Karpas-422 (cell line): Measurements from ENCODE around the gene FKBP6. TPM values are rescaled to one million over a fixed set of nuclear protein-coding genes. Genes with fewer than 3 reads are reported as not detected.
"Not testable (repeated sequence)": the region's sequence is repeated elsewhere in the genome, so short reads cannot be mapped to it uniquely, and the experiment has no call there.

Experiments used
- DNase-seq: peaks from one replicate; pipeline ENCODE4 v3.0.0-alpha.2; 2015
- H2AFZ ChIP-seq: fragments of 200-600 bp; sonication (generic); 2 replicates; pipeline ENCODE4 v1.6.1; 2014; ENCODE audit warnings: antibody characterized with exemption, low read length, mixed read lengths
- H3K27ac ChIP-seq: fragments of 200-600 bp; sonication (generic); 2 replicates; pipeline ENCODE4 v1.5.1; 2014; ENCODE audit warnings: mild to moderate bottlenecking, low read length, moderate library complexity
- H3K27me3 ChIP-seq: fragments of 200-600 bp; sonication (generic); 2 replicates; pipeline ENCODE4 v1.6.1; 2014; ENCODE audit warnings: low read length, mixed read lengths
- H3K36me3 ChIP-seq: fragments of 200-600 bp; sonication (generic); 2 replicates; pipeline ENCODE4 v1.6.1; 2014; ENCODE audit warnings: low read length, mixed read lengths; ENCODE audit not compliant: insufficient read depth
- H3K4me1 ChIP-seq: fragments of 200-600 bp; sonication (generic); 2 replicates; pipeline ENCODE4 v1.6.1; 2014; ENCODE audit warnings: mild to moderate bottlenecking, low read length, mixed read lengths
- H3K4me2 ChIP-seq: fragments of 200-600 bp; sonication (generic); 2 replicates; pipeline ENCODE4 v1.6.1; 2014; ENCODE audit warnings: low read length, low read depth, mild to moderate bottlenecking; ENCODE audit not compliant: poor library complexity, severe bottlenecking
- H3K4me3 ChIP-seq: fragments of 200-600 bp; sonication (generic); 2 replicates; pipeline ENCODE4 v1.5.1; 2014; ENCODE audit warnings: mild to moderate bottlenecking, antibody characterized with exemption, low read length, mixed read lengths
- H3K79me2 ChIP-seq: fragments of 200-600 bp; sonication (generic); 2 replicates; pipeline ENCODE4 v1.6.1; 2014; ENCODE audit warnings: mild to moderate bottlenecking, low read length, mixed read lengths
- H3K9ac ChIP-seq: fragments of 200-600 bp; sonication (generic); 2 replicates; pipeline ENCODE4 v1.6.0; 2014; ENCODE audit warnings: low read length
- H3K9me2 ChIP-seq: fragments of 200-600 bp; sonication (generic), shearing (Covaris generic); replicated peaks from 2 replicates; pipeline ENCODE4 v1.6.0; 2014; ENCODE audit warnings: mild to moderate bottlenecking, low read length, moderate library complexity; ENCODE audit not compliant: insufficient read depth
- H3K9me3 ChIP-seq: fragments of 300-700, 200-600 bp; sonication (generic); 2 replicates; pipeline ENCODE4 v1.6.1; 2014; ENCODE audit warnings: low read length, mixed read lengths
- H4K20me1 ChIP-seq: fragments of 200-600 bp; sonication (generic); 2 replicates; pipeline ENCODE4 v1.6.1; 2014; ENCODE audit warnings: mild to moderate bottlenecking, antibody characterized with exemption, low read length, low read depth; ENCODE audit not compliant: insufficient read depth
- total RNA-seq: library from RNA; depleted of rRNA; stranded (reverse); fragments of >200 nt; shearing (Covaris generic); gene quantifications from 2 replicates; pipeline ENCODE4 v1.2.3, GENCODE V29; 2014; ENCODE audit warnings: low replicate concordance; rRNA removed

The FKBP6 gene
- not detected in 2 replicates for total RNA-seq

GRCh38 chr7:73327922-73328321 lies at the start of gene FKBP6, which contains the start of gene TRIM50:
Gene FKBP6, plus strand, starts transcription at chr7:73328161. Its CDS starts 268 bp downstream, at chr7:73328429.
Gene TRIM50, minus strand, starts transcription at chr7:73328082. Its CDS starts 3,295 bp downstream, at chr7:73324787.
- H3K9me3 ChIP-seq, DNase-seq, H3K4me3 ChIP-seq, H2AFZ ChIP-seq, H3K4me1 ChIP-seq, H3K9me2 ChIP-seq, H3K27ac ChIP-seq, H3K79me2 ChIP-seq, H3K36me3 ChIP-seq, H3K9ac ChIP-seq, H3K4me2 ChIP-seq, H4K20me1 ChIP-seq, H3K27me3 ChIP-seq: not testable (repeated sequence)

GRCh38 chr7:73297235-73297634 lies 30.7 kb upstream of the FKBP6 start:
- not testable (repeated sequence) for H3K9me3 ChIP-seq, H4K20me1 ChIP-seq, H3K4me1 ChIP-seq, H3K27ac ChIP-seq, H3K79me2 ChIP-seq, H3K4me2 ChIP-seq, H3K9me2 ChIP-seq, H3K27me3 ChIP-seq, H3K36me3 ChIP-seq, H3K4me3 ChIP-seq, H2AFZ ChIP-seq, H3K9ac ChIP-seq, DNase-seq

GRCh38 chr7:73297706-73298105 lies 30.3 kb upstream of the FKBP6 start:
- DNase-seq, H2AFZ ChIP-seq, H4K20me1 ChIP-seq: not testable (repeated sequence)

GRCh38 chr7:73299812-73300211 lies 28.1 kb upstream of the FKBP6 start:
- not testable (repeated sequence) for H3K4me1 ChIP-seq, H3K27ac ChIP-seq, H3K4me2 ChIP-seq, H3K9ac ChIP-seq, H3K79me2 ChIP-seq, H3K9me3 ChIP-seq, H3K9me2 ChIP-seq, H3K36me3 ChIP-seq, H3K4me3 ChIP-seq, H3K27me3 ChIP-seq, H2AFZ ChIP-seq, DNase-seq, H4K20me1 ChIP-seq

More at GRCh38 chr7:73297706-73298105, 30.3 kb upstream of the FKBP6 start:
- not testable (repeated sequence) for H3K9me3 ChIP-seq, H3K9ac ChIP-seq, H3K36me3 ChIP-seq, H3K4me1 ChIP-seq, H3K4me3 ChIP-seq, H3K27me3 ChIP-seq, H3K4me2 ChIP-seq, H3K9me2 ChIP-seq, H3K79me2 ChIP-seq, H3K27ac ChIP-seq

- DNase-seq, H3K4me3 ChIP-seq, H2AFZ ChIP-seq, H3K9me3 ChIP-seq, H3K9ac ChIP-seq, H3K4me2 ChIP-seq, H3K36me3 ChIP-seq, H3K9me2 ChIP-seq, H3K79me2 ChIP-seq, H3K27me3 ChIP-seq, H4K20me1 ChIP-seq, H3K4me1 ChIP-seq, H3K27ac ChIP-seq: not testable (repeated sequence)
These were observed 26.9 kb upstream of the FKBP6 start for GRCh38 chr7:73301108-73301507.

- not testable (repeated sequence) for H3K9me3 ChIP-seq, H3K36me3 ChIP-seq, H2AFZ ChIP-seq, H3K4me3 ChIP-seq, H3K9ac ChIP-seq, H3K4me1 ChIP-seq, DNase-seq, H4K20me1 ChIP-seq, H3K9me2 ChIP-seq, H3K4me2 ChIP-seq, H3K27me3 ChIP-seq, H3K27ac ChIP-seq
- peaks cover 13% of the 10 kb centered on the region for H3K79me2 ChIP-seq
These were observed 25.1 kb upstream of the FKBP6 start for GRCh38 chr7:73302846-73303245.

GRCh38 chr7:73303546-73303945 lies 24.4 kb upstream of the FKBP6 start:
- no peak overlapping the region for H3K27ac ChIP-seq
- H3K79me2 ChIP-seq = peaks cover 20% of the 10 kb centered on the region
- no peak overlapping the region for H3K4me3 ChIP-seq
- H2AFZ ChIP-seq = no peak overlapping the region
- no peak overlapping the region for H3K9ac ChIP-seq
- no peaks in the 10 kb centered on the region for H3K9me3 ChIP-seq
- DNase-seq = no peak
- no peak overlapping the region for H3K4me2 ChIP-seq
- peaks cover 10% of the 10 kb centered on the region; the same call in 1 of the 2 replicates for H4K20me1 ChIP-seq
- no peaks in the 10 kb centered on the region for H3K9me2 ChIP-seq
- H3K27me3 ChIP-seq = no peaks in the 10 kb centered on the region
- peaks cover 12% of the 10 kb centered on the region for H3K4me1 ChIP-seq
- H3K36me3 ChIP-seq = peaks cover 5% of the 10 kb centered on the region

- H3K9me2 ChIP-seq = no peaks in the 10 kb centered on the region
- H3K36me3 ChIP-seq = peaks cover 5% of the 10 kb centered on the region
- no peak for DNase-seq
- H3K27me3 ChIP-seq = no peaks in the 10 kb centered on the region
- no peak overlapping the region for H3K27ac ChIP-seq
- H2AFZ ChIP-seq = no peak overlapping the region
- no peak overlapping the region for H3K9ac ChIP-seq
- no peaks in the 10 kb centered on the region for H3K9me3 ChIP-seq
- peaks cover 22% of the 10 kb centered on the region for H3K79me2 ChIP-seq
- no peak overlapping the region for H3K4me3 ChIP-seq
- peaks cover 14% of the 10 kb centered on the region for H3K4me1 ChIP-seq
- H3K4me2 ChIP-seq = no peak overlapping the region
- peaks cover 10% of the 10 kb centered on the region; the same call in 1 of the 2 replicates for H4K20me1 ChIP-seq
These were observed 23.9 kb upstream of the FKBP6 start for GRCh38 chr7:73304071-73304470.
